GM12865 (cell line): Measurements from ENCODE around the gene BCOR.

Experiments
- DNase-seq: peaks from one replicate; pipeline ENCODE4 v3.0.0; 2010; ENCODE audit warnings: low read depth
- H3K4me3 ChIP-seq: 2 replicates; pipeline ENCODE4 v1.5.1; 2011; ENCODE audit warnings: mild to moderate bottlenecking, low read depth, low read length, control low read depth
- TF ChIP-seq, protein P1 (sequence below): IDR thresholded peaks from 2 replicates; pipeline ENCODE4 v1.5.1; 2011; ENCODE audit warnings: low read length, control low read depth, low read depth, inconsistent platforms; ENCODE audit not compliant: insufficient read depth; ENCODE audit errors: missing control alignments

Gene BCOR

DNA sequence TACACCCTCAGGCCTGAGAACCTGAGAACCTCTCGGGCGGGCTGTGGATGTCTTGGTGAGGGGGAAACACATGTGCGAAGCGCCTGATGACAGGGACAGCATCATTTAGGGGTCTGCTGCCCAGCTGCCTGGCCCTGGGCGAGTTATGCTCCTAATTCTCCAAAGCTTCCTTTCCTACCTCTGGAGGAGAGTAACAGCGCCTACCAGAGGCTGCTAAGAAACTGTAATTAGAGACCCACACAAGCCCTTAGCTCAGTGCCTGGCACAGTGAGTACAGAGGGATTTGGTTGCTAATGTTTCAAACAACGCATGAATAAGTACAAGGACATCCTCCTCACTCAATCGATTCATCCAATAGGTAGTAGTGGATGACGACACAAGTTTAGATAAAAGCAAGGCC lies 40.4 kb downstream of the BCOR start:
- no peak for DNase-seq
- no peak overlapping the region for H3K4me3 ChIP-seq
- TF ChIP-seq, protein P1, sequence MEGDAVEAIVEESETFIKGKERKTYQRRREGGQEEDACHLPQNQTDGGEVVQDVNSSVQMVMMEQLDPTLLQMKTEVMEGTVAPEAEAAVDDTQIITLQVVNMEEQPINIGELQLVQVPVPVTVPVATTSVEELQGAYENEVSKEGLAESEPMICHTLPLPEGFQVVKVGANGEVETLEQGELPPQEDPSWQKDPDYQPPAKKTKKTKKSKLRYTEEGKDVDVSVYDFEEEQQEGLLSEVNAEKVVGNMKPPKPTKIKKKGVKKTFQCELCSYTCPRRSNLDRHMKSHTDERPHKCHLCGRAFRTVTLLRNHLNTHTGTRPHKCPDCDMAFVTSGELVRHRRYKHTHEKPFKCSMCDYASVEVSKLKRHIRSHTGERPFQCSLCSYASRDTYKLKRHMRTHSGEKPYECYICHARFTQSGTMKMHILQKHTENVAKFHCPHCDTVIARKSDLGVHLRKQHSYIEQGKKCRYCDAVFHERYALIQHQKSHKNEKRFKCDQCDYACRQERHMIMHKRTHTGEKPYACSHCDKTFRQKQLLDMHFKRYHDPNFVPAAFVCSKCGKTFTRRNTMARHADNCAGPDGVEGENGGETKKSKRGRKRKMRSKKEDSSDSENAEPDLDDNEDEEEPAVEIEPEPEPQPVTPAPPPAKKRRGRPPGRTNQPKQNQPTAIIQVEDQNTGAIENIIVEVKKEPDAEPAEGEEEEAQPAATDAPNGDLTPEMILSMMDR: no peak

DNA sequence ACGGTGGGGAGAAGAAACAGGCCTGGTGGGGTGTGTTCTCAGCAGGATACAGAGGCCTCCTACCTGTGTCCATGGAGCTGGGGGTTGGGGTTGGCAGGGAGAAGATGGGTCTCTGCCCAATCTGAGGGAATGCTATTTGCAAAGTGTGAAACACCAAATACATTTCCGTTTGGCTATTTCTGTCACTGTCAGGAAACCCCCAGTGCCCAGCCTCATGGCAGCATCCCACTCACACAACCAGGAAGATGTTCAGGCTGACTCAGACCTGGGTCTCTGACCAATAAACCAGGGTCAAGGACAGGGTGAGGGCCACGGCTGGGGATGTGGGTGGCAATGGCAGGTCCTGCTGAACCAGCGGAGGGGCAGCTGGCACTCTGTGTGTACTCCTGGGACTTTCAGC lies 41.3 kb downstream of the BCOR start:
- DNase-seq: peak; percentile 46
- no peak overlapping the region for H3K4me3 ChIP-seq
- TF ChIP-seq, protein P1: no peak

DNA sequence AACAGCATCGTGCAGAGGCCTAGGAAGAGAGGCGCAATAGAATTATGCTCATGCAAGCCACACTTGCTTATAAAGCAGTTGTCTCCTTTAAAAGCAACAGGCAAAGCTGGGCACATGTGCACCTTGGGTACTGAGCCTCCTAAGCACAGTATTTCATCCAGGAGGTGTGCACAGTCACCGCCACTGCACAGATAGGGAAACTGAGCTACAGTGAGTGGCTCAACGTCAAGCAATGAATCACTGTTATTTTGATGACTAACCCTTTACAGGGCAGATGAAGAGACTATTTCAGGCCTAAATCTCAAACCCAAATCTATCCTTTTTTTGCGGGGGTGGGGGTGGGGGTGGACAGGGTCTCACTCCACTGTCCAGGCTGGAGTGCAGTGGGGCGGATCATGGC lies 42.3 kb downstream of the BCOR start:
- TF ChIP-seq, protein P1: no peak
- H3K4me3 ChIP-seq: no peak overlapping the region
- no peak for DNase-seq

DNA sequence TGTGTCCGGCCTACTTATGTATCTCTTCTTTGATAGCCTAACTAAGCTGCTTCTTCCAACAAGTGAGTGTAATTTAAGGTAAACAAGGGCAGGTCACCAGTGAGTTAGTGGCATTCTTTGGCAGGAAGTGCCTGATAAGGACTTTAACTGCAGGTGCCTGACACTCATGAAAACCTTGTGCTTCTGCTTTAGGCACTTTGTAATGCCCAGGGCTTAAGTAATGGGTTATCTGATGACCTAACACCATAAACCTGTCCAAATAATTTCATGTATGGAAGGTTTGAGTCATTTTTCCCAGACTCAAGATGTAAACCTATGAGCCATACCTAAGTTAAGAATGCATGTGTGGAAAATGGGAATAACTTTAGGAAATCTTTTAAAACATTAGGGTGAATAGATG lies 43.0 kb downstream of the BCOR start:
- no peak overlapping the region for H3K4me3 ChIP-seq
- TF ChIP-seq, protein P1: no peak
- DNase-seq: no peak

DNA sequence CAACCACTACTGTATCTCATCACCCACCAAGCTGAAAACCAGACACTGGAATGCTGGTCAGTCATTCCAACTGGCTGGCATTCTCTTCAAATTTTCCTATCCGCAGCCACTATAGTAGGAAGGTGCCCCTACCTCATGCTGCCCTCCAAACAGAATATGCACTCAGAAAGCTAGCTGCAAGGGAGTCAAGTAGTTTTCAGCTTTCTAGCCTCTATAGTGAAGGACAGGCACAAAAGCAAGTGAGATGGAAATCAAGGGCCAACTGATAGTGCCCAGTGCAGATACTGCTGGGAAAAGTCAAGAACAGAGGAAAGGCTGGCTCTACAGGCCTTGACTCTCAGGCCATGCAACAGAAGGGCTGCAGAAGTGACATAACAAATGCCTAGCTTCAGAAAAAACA lies 47.2 kb downstream of the BCOR start:
- no peak overlapping the region for H3K4me3 ChIP-seq
- no peak for DNase-seq
- TF ChIP-seq, protein P1: no peak

DNA sequence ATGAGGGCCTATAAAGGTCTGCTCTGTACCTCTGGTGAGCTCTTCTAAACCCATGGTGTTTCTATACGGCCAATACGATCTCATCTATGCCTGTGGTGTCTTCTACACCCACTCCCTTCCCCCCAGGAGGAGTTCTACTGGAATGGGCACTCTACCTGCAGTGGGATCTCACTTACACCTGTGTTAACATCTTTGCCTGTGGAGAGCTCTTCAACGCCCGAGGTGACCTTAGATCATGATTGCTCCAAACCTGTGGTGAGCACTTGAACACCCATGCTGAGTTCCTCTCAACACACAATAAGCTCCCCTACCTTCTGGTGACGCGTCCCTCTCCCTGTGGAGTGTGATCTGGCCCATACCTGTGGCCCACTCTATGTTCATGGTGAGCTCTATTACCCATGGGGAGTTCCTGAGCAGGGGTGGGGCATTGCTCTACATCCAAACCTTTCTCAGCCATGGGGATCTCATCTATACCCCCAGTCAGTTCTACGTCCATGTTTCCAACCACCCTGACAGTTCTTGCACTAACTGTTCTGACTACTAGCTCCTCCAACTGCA lies 48.6 kb downstream of the BCOR start:
- TF ChIP-seq, protein P1: no peak
- H3K4me3 ChIP-seq: no peak overlapping the region
- no peak for DNase-seq

GRCh38 chrX:40047485-40047884 lies 50.3 kb downstream of the BCOR start:
- TF ChIP-seq, protein P1: no peak
- no peak overlapping the region for H3K4me3 ChIP-seq
- no peak for DNase-seq
